ENCODE data around the gene PDE9A. TPM values are rescaled to one million over a fixed set of nuclear protein-coding genes. Genes with fewer than 3 reads are reported as not detected.

PDE9A gene
- total RNA-seq, 2 donors from 2014 or later: 45.9 to 62.4 TPM

DNA sequence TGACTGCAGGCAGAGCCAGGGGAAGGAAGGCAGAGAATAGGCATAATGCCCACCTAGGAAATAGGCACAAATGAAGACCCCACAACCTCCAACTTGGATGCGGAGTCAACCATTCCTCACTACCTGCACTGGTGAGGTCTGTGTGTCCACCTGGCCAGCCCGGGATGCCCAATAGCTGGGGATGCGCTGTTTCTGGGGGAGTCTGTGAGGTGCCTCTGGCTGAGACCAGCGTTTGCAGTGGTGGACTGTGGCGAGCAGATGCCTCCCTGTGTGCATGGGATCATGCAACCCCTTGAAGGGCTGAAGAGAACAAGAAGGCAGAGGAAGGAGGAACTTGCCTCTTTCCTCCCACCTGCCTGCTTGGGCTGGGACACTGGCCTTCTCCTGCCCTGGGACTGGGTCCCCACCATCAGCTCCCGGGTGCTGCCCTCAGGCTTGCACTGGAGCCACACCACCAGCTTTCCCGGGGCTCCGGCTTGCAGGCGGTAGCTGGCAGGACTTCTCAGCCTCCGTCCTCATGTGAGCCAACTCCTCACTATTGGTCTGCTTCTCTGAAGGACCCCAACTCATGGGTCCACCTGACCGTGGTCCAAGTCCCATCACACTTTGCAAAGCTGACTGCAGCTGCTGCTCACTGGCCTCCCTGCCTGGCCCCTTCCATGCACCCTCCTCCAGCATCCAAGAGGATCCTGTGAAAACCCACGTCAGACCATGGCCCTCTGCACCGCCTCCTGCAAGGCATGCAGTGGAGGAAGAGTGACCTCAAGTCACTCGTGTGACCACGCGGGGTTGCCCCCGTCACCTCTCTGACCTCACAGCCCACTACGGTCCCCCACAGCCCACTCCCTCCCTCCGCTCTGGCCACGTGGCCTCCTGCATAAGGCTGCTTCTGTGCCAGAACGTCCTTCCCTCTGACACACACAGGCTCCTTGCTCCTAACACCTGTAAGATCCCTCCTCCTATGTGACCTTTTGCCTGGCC, 2.7 kb upstream of the PDE9A start:
- Histone ChIP-seq H3K27ac (ENCODE audit: low read depth, low read length) (no peak overlapping the region), H3K36me3 (ENCODE audit: control insufficient read depth, insufficient read depth, low read length) (no peaks in the 10 kb centered on the region), H3K27me3 (ENCODE audit: control insufficient read depth, insufficient read depth, low read length, poor library complexity, severe bottlenecking) (no peaks in the 10 kb centered on the region), H3K4me1 (ENCODE audit: control insufficient read depth, insufficient read depth, low read length) (peaks cover 11% of the 10 kb centered on the region), H3K9ac (ENCODE audit: extremely low read depth, low read length, poor library complexity, severe bottlenecking) (no peak overlapping the region), H3K4me3 (ENCODE audit: low read length) (no peak overlapping the region), H3K9me3 (ENCODE audit: control insufficient read depth, low read length) (no peaks in the 10 kb centered on the region)
- H3K4me1 Mint-ChIP-seq: peaks cover 17% of the 10 kb centered on the region
- H3K27ac Mint-ChIP-seq: no peak overlapping the region
- H3K27me3 Mint-ChIP-seq (ENCODE audit: insufficient read depth): peaks cover 14% of the 10 kb centered on the region
- TF ChIP-seq, protein P1, sequence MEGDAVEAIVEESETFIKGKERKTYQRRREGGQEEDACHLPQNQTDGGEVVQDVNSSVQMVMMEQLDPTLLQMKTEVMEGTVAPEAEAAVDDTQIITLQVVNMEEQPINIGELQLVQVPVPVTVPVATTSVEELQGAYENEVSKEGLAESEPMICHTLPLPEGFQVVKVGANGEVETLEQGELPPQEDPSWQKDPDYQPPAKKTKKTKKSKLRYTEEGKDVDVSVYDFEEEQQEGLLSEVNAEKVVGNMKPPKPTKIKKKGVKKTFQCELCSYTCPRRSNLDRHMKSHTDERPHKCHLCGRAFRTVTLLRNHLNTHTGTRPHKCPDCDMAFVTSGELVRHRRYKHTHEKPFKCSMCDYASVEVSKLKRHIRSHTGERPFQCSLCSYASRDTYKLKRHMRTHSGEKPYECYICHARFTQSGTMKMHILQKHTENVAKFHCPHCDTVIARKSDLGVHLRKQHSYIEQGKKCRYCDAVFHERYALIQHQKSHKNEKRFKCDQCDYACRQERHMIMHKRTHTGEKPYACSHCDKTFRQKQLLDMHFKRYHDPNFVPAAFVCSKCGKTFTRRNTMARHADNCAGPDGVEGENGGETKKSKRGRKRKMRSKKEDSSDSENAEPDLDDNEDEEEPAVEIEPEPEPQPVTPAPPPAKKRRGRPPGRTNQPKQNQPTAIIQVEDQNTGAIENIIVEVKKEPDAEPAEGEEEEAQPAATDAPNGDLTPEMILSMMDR (conservative IDR thresholded peaks at IDR 0.05): no peak
- H3K36me3 Mint-ChIP-seq (ENCODE audit: low read depth): no peaks in the 10 kb centered on the region
- 91 to 92% methylated on average over 18 to 21 of the region's 21 CpGs for WGBS, 2 experiments (ENCODE audit: insufficient coverage in 1 of 2, insufficient read length in 1 of 2)
- H3K4me3 Mint-ChIP-seq: no peak overlapping the region
- H3K9me3 Mint-ChIP-seq: no peaks in the 10 kb centered on the region
- no peak for DNase-seq

- no peaks in the 10 kb centered on the region for H3K9me3 Mint-ChIP-seq
- no peaks in the 10 kb centered on the region for H3K9me3 ChIP-seq (ENCODE audit: control insufficient read depth, low read length)
- no peaks in the 10 kb centered on the region for H3K27me3 ChIP-seq (ENCODE audit: control insufficient read depth, insufficient read depth, low read length, poor library complexity, severe bottlenecking)
- H3K9ac ChIP-seq (ENCODE audit: extremely low read depth, low read length, poor library complexity, severe bottlenecking): no peak overlapping the region
- H3K36me3 ChIP-seq (ENCODE audit: control insufficient read depth, insufficient read depth, low read length): peaks cover 5% of the 10 kb centered on the region
- no peak overlapping the region for H3K4me3 ChIP-seq (ENCODE audit: low read length)
- no peak for DNase-seq
- peaks cover 7% of the 10 kb centered on the region for H3K36me3 Mint-ChIP-seq (ENCODE audit: low read depth)
- H3K4me3 Mint-ChIP-seq: no peak overlapping the region
- H3K4me1 Mint-ChIP-seq: peaks cover 27% of the 10 kb centered on the region
- 92 to 97% methylated on average over 12 to 16 of the region's 16 CpGs for WGBS, 2 experiments (ENCODE audit: insufficient coverage in 1 of 2, insufficient read length in 1 of 2)
- H3K4me1 ChIP-seq (ENCODE audit: control insufficient read depth, insufficient read depth, low read length): peaks cover 20% of the 10 kb centered on the region
- TF ChIP-seq, protein P1 (conservative IDR thresholded peaks at IDR 0.05): no peak
- no peak overlapping the region for H3K27ac Mint-ChIP-seq
- peaks cover 13% of the 10 kb centered on the region for H3K27me3 Mint-ChIP-seq (ENCODE audit: insufficient read depth)
- no peak overlapping the region for H3K27ac ChIP-seq (ENCODE audit: low read depth, low read length)
Observed at GRCh38 chr21:42651515-42652401, 1.7 kb upstream of the PDE9A start.

- H3K27me3 Mint-ChIP-seq (ENCODE audit: insufficient read depth): peaks cover 11% of the 10 kb centered on the region
Observed at GRCh38 chr21:42652527-42653230, 742 bp upstream of the PDE9A start.

More at GRCh38 chr21:42652527-42653230, 742 bp upstream of the PDE9A start:
- Histone ChIP-seq H3K9me3 (ENCODE audit: control insufficient read depth, low read length) (no peaks in the 10 kb centered on the region), H3K4me1 (ENCODE audit: control insufficient read depth, insufficient read depth, low read length) (peaks cover 20% of the 10 kb centered on the region), H3K27ac (ENCODE audit: low read depth, low read length) (peak overlapping the region; percentile 86), H3K9ac (ENCODE audit: extremely low read depth, low read length, poor library complexity, severe bottlenecking) (peak overlapping the region; percentile 44), H3K36me3 (ENCODE audit: control insufficient read depth, insufficient read depth, low read length) (peaks cover 11% of the 10 kb centered on the region), H3K27me3 (ENCODE audit: control insufficient read depth, insufficient read depth, low read length, poor library complexity, severe bottlenecking) (no peaks in the 10 kb centered on the region), H3K4me3 (ENCODE audit: low read length) (peak overlapping the region; percentile 79)
- Mint-ChIP-seq H3K9me3 (no peaks in the 10 kb centered on the region), H3K4me3 (peak overlapping the region; percentile 76), H3K36me3 (ENCODE audit: low read depth) (peaks cover 12% of the 10 kb centered on the region), H3K27ac (peak overlapping the region; percentile 93), H3K4me1 (peaks cover 28% of the 10 kb centered on the region)
- WGBS, 2 experiments (ENCODE audit: insufficient coverage in 1 of 2, insufficient read length in 1 of 2): 10 to 23% methylated on average over 12 to 24 of the region's 24 CpGs
- peak; percentile 87 for DNase-seq
- TF ChIP-seq, protein P1 (conservative IDR thresholded peaks at IDR 0.05): peak; percentile 74
